ENCODE data around the gene NR2F1-AS1. TPM values are rescaled to one million over a fixed set of nuclear protein-coding genes. Genes with fewer than 3 reads are reported as not detected.

NR2F1-AS1 gene
- total and polyA plus RNA-seq, 4 donors = 2.0 to 4.0 (median 2.1) TPM

- Histone ChIP-seq H3K27me3 (ENCODE audit: control insufficient read depth in 4 of 4, insufficient read depth in 4 of 4, low read length in 3 of 4) (peaks cover 2 to 34% (median 16%) of the 10 kb centered on the region in 4 donors), H3K9me3 (ENCODE audit: control insufficient read depth in 4 of 4, low read length in 3 of 4) (peaks cover 0 to 1% (median 0%) of the 10 kb centered on the region in 4 donors), H3K4me3 (ENCODE audit: low read depth in 1 of 3, low read length in 3 of 3) (peak overlapping the region in 1 of 3 donors; percentile 32), H3K9ac (ENCODE audit: low read depth in 1 of 2, low read length in 2 of 2) (no peak overlapping the region), H3K27ac (ENCODE audit: low read depth in 1 of 2, low read length in 2 of 2) (no peak overlapping the region), H3K36me3 (ENCODE audit: control insufficient read depth in 4 of 4, insufficient read depth in 3 of 4, low read depth in 1 of 4, low read length in 3 of 4) (no peaks in the 10 kb centered on the region), H3K4me1 (ENCODE audit: control insufficient read depth in 4 of 4, insufficient read depth in 4 of 4, low read length in 3 of 4) (peaks cover 4 to 10% (median 8%) of the 10 kb centered on the region in 4 donors)
- DNase-seq (ENCODE audit: low spot score) = no peak
- no peak for TF ChIP-seq YY1 (IDR thresholded peaks at IDR 0.05)
- no peak for TF ChIP-seq EGR1 (IDR thresholded peaks at IDR 0.05; ENCODE audit: low read depth in 2 of 2)
- TF ChIP-seq NR2F2 (IDR thresholded peaks at IDR 0.05) = no peak
- TF ChIP-seq SP1 (IDR thresholded peaks at IDR 0.05) = no peak
- no peak for TF ChIP-seq FOXA2 (IDR thresholded peaks at IDR 0.05)
- TF ChIP-seq ATF3 (IDR thresholded peaks at IDR 0.05) = no peak
- no peak for TF ChIP-seq TAF1 (conservative IDR thresholded peaks at IDR 0.05)
- TF ChIP-seq JUND (IDR thresholded peaks at IDR 0.05) = no peak
- TF ChIP-seq HNF4G (IDR thresholded peaks at IDR 0.05) = no peak
- no peak for TF ChIP-seq FOXA1 (IDR thresholded peaks at IDR 0.05)
- no peak for TF ChIP-seq RAD21 (IDR thresholded peaks at IDR 0.05)
- TF ChIP-seq MAX (IDR thresholded peaks at IDR 0.05) = no peak
- TF ChIP-seq RXRA (IDR thresholded peaks at IDR 0.05) = no peak
- TF ChIP-seq GABPA (IDR thresholded peaks at IDR 0.05 in 1 of 2, conservative IDR thresholded peaks at IDR 0.05 in 1 of 2) = no peak
- no peak for TF ChIP-seq CTCF (IDR thresholded peaks at IDR 0.05; ENCODE audit: low read depth, low read length, missing input control)
- TF ChIP-seq ZBTB33 (IDR thresholded peaks at IDR 0.05) = no peak
- no peak for TF ChIP-seq HNF4A (conservative IDR thresholded peaks at IDR 0.05)
- TF ChIP-seq REST (IDR thresholded peaks at IDR 0.05) = no peak
- 15% methylated on average over 58 of the region's 58 CpGs for WGBS
These were observed 23.0 kb upstream of the NR2F1-AS1 start for GRCh38 chr5:93603793-93604643.
